Cardiac muscle cell (in vitro differentiated cells and primary cell): Measurements from ENCODE around the gene NDRG2. TPM values are rescaled to one million over a fixed set of nuclear protein-coding genes. Genes with fewer than 3 reads are reported as not detected.

ENCODE experiments used
- DNase-seq, 2 donors: peaks; one replicate each; pipeline versions ENCODE4 v3.0.0 to v3.0.0-alpha.2; 2010 to 2017; ENCODE audit warnings: low read depth in 1 of 2, low spot score in 1 of 2
- H3K27ac ChIP-seq: fragments of 200-600 bp; sonication (generic); 2 replicates; pipeline ENCODE4 v1.5.1; 2016
- H3K27me3 ChIP-seq: fragments of 200-600 bp; sonication (generic); 2 replicates; pipeline ENCODE4 v1.6.0; 2016; ENCODE audit warnings: control low read depth
- H3K36me3 ChIP-seq: fragments of 200-600 bp; sonication (generic); 2 replicates; pipeline ENCODE4 v1.5.1; 2016; ENCODE audit warnings: control low read depth
- H3K4me1 ChIP-seq: fragments of 200-600 bp; sonication (generic); 2 replicates; pipeline ENCODE4 v1.8.1; 2017; ENCODE audit warnings: low read depth, mild to moderate bottlenecking, mixed run types
- H3K4me3 ChIP-seq: fragments of 200-600 bp; sonication (generic); 2 replicates; pipeline ENCODE4 v1.5.1; 2016; ENCODE audit warnings: mild to moderate bottlenecking
- H3K9me3 ChIP-seq: fragments of 200-600 bp; sonication (generic); 2 replicates; pipeline ENCODE4 v1.5.1; 2017; ENCODE audit warnings: low read depth, mild to moderate bottlenecking, control low read depth
- CTCF ChIP-seq: IDR thresholded peaks from 2 replicates; pipeline ENCODE4 v1.5.1; 2012; ENCODE audit warnings: low read depth, mild to moderate bottlenecking, low read length
- polyA plus RNA-seq: library from polyadenylated mRNA; unstranded; fragments of >200 nt; fragmentation: Nextera tagmentation; extraction: Ambion mirVana; gene quantifications from 2 replicates; pipeline ENCODE4 v1.2.1, GENCODE V29; 2016
- total RNA-seq: library from RNA; depleted of rRNA; stranded (reverse); fragments of >200 nt; gene quantifications from 2 replicates; pipeline ENCODE4 v1.2.3, GENCODE V29; 2016

NDRG2 gene
- total and polyA plus RNA-seq, 2 experiments from 2014 or later = 218 to 423 TPM

GRCh38 chr14:21053184-21054122 lies 28.6 kb upstream of the NDRG2 start:
- Histone ChIP-seq H3K27me3 (no peaks in the 10 kb centered on the region), H3K36me3 (no peaks in the 10 kb centered on the region), H3K4me1 (no peaks in the 10 kb centered on the region), H3K27ac (no peak overlapping the region), H3K4me3 (no peak overlapping the region), H3K9me3 (no peaks in the 10 kb centered on the region)
- DNase-seq = no peak
- TF ChIP-seq CTCF = no peak

GRCh38 chr14:21050597-21050996 lies 25.7 kb upstream of the NDRG2 start:
- H3K36me3 ChIP-seq = no peaks in the 10 kb centered on the region
- H3K27ac ChIP-seq = no peak overlapping the region
- H3K9me3 ChIP-seq = no peaks in the 10 kb centered on the region
- H3K27me3 ChIP-seq = no peaks in the 10 kb centered on the region
- TF ChIP-seq CTCF = no peak
- H3K4me1 ChIP-seq = no peaks in the 10 kb centered on the region
- H3K4me3 ChIP-seq = no peak overlapping the region
- DNase-seq = no peak

GRCh38 chr14:21049271-21049673 lies 24.4 kb upstream of the NDRG2 start:
- H3K27me3 ChIP-seq = no peaks in the 10 kb centered on the region
- peak in 1 of 2 donors; percentile 56 for DNase-seq
- H3K36me3 ChIP-seq = no peaks in the 10 kb centered on the region
- H3K9me3 ChIP-seq = no peaks in the 10 kb centered on the region
- TF ChIP-seq CTCF = no peak
- no peak overlapping the region for H3K27ac ChIP-seq
- H3K4me3 ChIP-seq = no peak overlapping the region
- H3K4me1 ChIP-seq = no peaks in the 10 kb centered on the region

- H3K9me3 ChIP-seq = no peaks in the 10 kb centered on the region
- H3K36me3 ChIP-seq = no peaks in the 10 kb centered on the region
- no peaks in the 10 kb centered on the region for H3K4me1 ChIP-seq
- DNase-seq = no peak
- no peak overlapping the region for H3K27ac ChIP-seq
- no peak overlapping the region for H3K4me3 ChIP-seq
- TF ChIP-seq CTCF = no peak
- no peaks in the 10 kb centered on the region for H3K27me3 ChIP-seq
These were observed 23.8 kb upstream of the NDRG2 start for GRCh38 chr14:21048638-21049037.

GRCh38 chr14:21047378-21047781 lies 22.5 kb upstream of the NDRG2 start:
- Histone ChIP-seq H3K4me3 (no peak overlapping the region), H3K27me3 (no peaks in the 10 kb centered on the region), H3K36me3 (no peaks in the 10 kb centered on the region), H3K27ac (no peak overlapping the region), H3K9me3 (no peaks in the 10 kb centered on the region), H3K4me1 (no peaks in the 10 kb centered on the region)
- no peak for TF ChIP-seq CTCF
- peak in 1 of 2 donors; percentile 54 for DNase-seq
